Ectodermal cell (in vitro differentiated cells): ENCODE data around the gene PARN.
"Not testable (repeated sequence)": the region's sequence is repeated elsewhere in the genome, so short reads cannot be mapped to it uniquely, and the experiment has no call there.

Experiments used
- H3K27ac ChIP-seq: 2 replicates; pipeline ENCODE4 v1.7.0; 2013; ENCODE audit warnings: mild to moderate bottlenecking, low read depth, low read length; ENCODE audit not compliant: insufficient read depth, poor library complexity, severe bottlenecking
- H3K27me3 ChIP-seq: 2 replicates; pipeline ENCODE4 v1.7.0; 2013; ENCODE audit warnings: mild to moderate bottlenecking, low read length; ENCODE audit not compliant: insufficient read depth, control insufficient read depth, poor library complexity, severe bottlenecking
- H3K36me3 ChIP-seq: one replicate; pipeline ENCODE4 v1.7.0; 2013; ENCODE audit warnings: low read length; ENCODE audit not compliant: control insufficient read depth, insufficient read depth
- H3K4me1 ChIP-seq: one replicate; pipeline ENCODE4 v1.7.0; 2013; ENCODE audit warnings: low read length; ENCODE audit not compliant: control insufficient read depth, insufficient read depth
- H3K4me3 ChIP-seq: 2 replicates; pipeline ENCODE4 v1.7.0; 2013; ENCODE audit warnings: low read depth, low read length, control low read depth; ENCODE audit not compliant: insufficient read depth
- H3K9me3 ChIP-seq: 2 replicates; pipeline ENCODE4 v1.7.0; 2013; ENCODE audit warnings: mild to moderate bottlenecking, low read length, moderate library complexity; ENCODE audit not compliant: control insufficient read depth
- WGBS, 2 experiments: methylation state at CpG; one replicate each; pipeline ENCODE4 v1.1.7; 2013; ENCODE audit warnings: missing lambda C conversion rate in 2 of 2; 5-methylcytosine and 5-hydroxymethylcytosine counted together

PARN gene

GRCh38 chr16:14427371-14427948 is 202.6 kb downstream of the PARN start:
- Histone ChIP-seq H3K9me3 (no peaks in the 10 kb centered on the region), H3K4me3 (no peak overlapping the region), H3K36me3 (no peaks in the 10 kb centered on the region), H3K27ac (no peak overlapping the region), H3K27me3 (no peaks in the 10 kb centered on the region), H3K4me1 (no peaks in the 10 kb centered on the region)
- 79% methylated on average over 9 of the region's 9 CpGs for WGBS, 2 experiments

GRCh38 chr16:14424595-14424994 is 205.5 kb downstream of the PARN start:
- WGBS, 2 experiments, result 95 to 97% methylated on average over 4 of the region's 4 CpGs
- no peak overlapping the region for H3K4me3 ChIP-seq

GRCh38 chr16:14423344-14423743 is 206.7 kb downstream of the PARN start:
- H3K36me3 ChIP-seq, result no peaks in the 10 kb centered on the region
- H3K4me3 ChIP-seq, result no peak overlapping the region
- H3K27ac ChIP-seq, result no peak overlapping the region
- H3K9me3 ChIP-seq, result no peaks in the 10 kb centered on the region
- H3K4me1 ChIP-seq, result no peaks in the 10 kb centered on the region
- no peaks in the 10 kb centered on the region for H3K27me3 ChIP-seq
- WGBS, 2 experiments, result 94 to 98% methylated on average over 4 of the region's 4 CpGs

More at GRCh38 chr16:14424595-14424994, 205.5 kb downstream of the PARN start:
- Histone ChIP-seq H3K27me3 (no peaks in the 10 kb centered on the region), H3K27ac (no peak overlapping the region), H3K4me1 (no peaks in the 10 kb centered on the region), H3K36me3 (no peaks in the 10 kb centered on the region), H3K9me3 (no peaks in the 10 kb centered on the region)

- 89% methylated on average over 18 of the region's 18 CpGs for WGBS, 2 experiments
- Histone ChIP-seq H3K36me3 (no peaks in the 10 kb centered on the region), H3K9me3 (no peaks in the 10 kb centered on the region), H3K4me1 (no peaks in the 10 kb centered on the region), H3K27ac (no peak overlapping the region), H3K4me3 (no peak overlapping the region), H3K27me3 (no peaks in the 10 kb centered on the region)
Measured at GRCh38 chr16:14420721-14421488, 209.2 kb downstream of the PARN start.

GRCh38 chr16:14420243-14420642 is 209.8 kb downstream of the PARN start:
- not testable (repeated sequence) for H3K4me1 ChIP-seq, H3K27me3 ChIP-seq, H3K27ac ChIP-seq, H3K9me3 ChIP-seq, H3K4me3 ChIP-seq, H3K36me3 ChIP-seq
- WGBS, 2 experiments, result 90 to 92% methylated on average over 4 of the region's 4 CpGs

- no peak overlapping the region for H3K27ac ChIP-seq
- 97 to 99% methylated on average over 3 of the region's 3 CpGs for WGBS, 2 experiments
- no peaks in the 10 kb centered on the region for H3K36me3 ChIP-seq
- H3K9me3 ChIP-seq, result no peaks in the 10 kb centered on the region
- H3K4me3 ChIP-seq, result no peak overlapping the region
- H3K4me1 ChIP-seq, result no peaks in the 10 kb centered on the region
- no peaks in the 10 kb centered on the region for H3K27me3 ChIP-seq
Measured at GRCh38 chr16:14419817-14420216, 210.2 kb downstream of the PARN start.

- H3K4me3 ChIP-seq, result no peak overlapping the region
- H3K9me3 ChIP-seq, result no peaks in the 10 kb centered on the region
- WGBS, 2 experiments, result 94% methylated on average over 6 of the region's 6 CpGs
- H3K36me3 ChIP-seq, result no peaks in the 10 kb centered on the region
- H3K27ac ChIP-seq, result no peak overlapping the region
- no peaks in the 10 kb centered on the region for H3K4me1 ChIP-seq
- H3K27me3 ChIP-seq, result no peaks in the 10 kb centered on the region
Measured at GRCh38 chr16:14418795-14419225, 211.2 kb downstream of the PARN start.

- no peaks in the 10 kb centered on the region for H3K27me3 ChIP-seq
Measured at GRCh38 chr16:14416184-14416583, 213.9 kb downstream of the PARN start.

GRCh38 chr16:14415291-14415690 is 214.8 kb downstream of the PARN start:
- Histone ChIP-seq H3K27ac (no peak overlapping the region), H3K36me3 (no peaks in the 10 kb centered on the region), H3K4me1 (no peaks in the 10 kb centered on the region), H3K9me3 (no peaks in the 10 kb centered on the region), H3K27me3 (no peaks in the 10 kb centered on the region), H3K4me3 (no peak overlapping the region)
- 91 to 97% methylated on average over 7 of the region's 7 CpGs for WGBS, 2 experiments

More at GRCh38 chr16:14416184-14416583, 213.9 kb downstream of the PARN start:
- H3K27ac ChIP-seq, result no peak overlapping the region
- no peak overlapping the region for H3K4me3 ChIP-seq
- no peaks in the 10 kb centered on the region for H3K9me3 ChIP-seq
- H3K36me3 ChIP-seq, result no peaks in the 10 kb centered on the region
- 95% methylated on average over 3 of the region's 3 CpGs for WGBS, 2 experiments
- no peaks in the 10 kb centered on the region for H3K4me1 ChIP-seq

- Histone ChIP-seq H3K4me1 (no peaks in the 10 kb centered on the region), H3K36me3 (no peaks in the 10 kb centered on the region), H3K27me3 (no peaks in the 10 kb centered on the region), H3K9me3 (no peaks in the 10 kb centered on the region), H3K27ac (no peak overlapping the region), H3K4me3 (no peak overlapping the region)
- WGBS, 2 experiments, result 94 to 96% methylated on average over 5 of the region's 5 CpGs
Measured at GRCh38 chr16:14409563-14409962, 220.5 kb downstream of the PARN start.
